HCT116 (cell line): ENCODE results near the gene PAPOLG. TPM values are rescaled to one million over a fixed set of nuclear protein-coding genes. Genes with fewer than 3 reads are reported as not detected.

Experiments used
- ATAC-seq: fragments of 200-7000 bp; cut with Tn5 transposase; 2 replicates; pipeline ENCODE4 v1.9.1; 2020; ENCODE audit warnings: mild to moderate bottlenecking, moderate library complexity
- BruUV-seq: library from RNA; stranded (reverse); fragments of 400-500 nt; replicated peaks from 2 replicates; lab custom pipeline; 2021; lab: Mats Ljungman, UMichigan
- CTCF ChIA-PET: fragments of 300-600 bp; sonication (Branson Sonifier 250); formaldehyde crosslinking; loops from one replicate; lab custom pipeline; 2021; ENCODE audit warnings: antibody characterized with exemption; lab: Charles Lee
- POLR2A ChIA-PET: fragments of 300-600, 350-600 bp; sonication (Branson Sonifier 250); formaldehyde crosslinking; loops from one replicate; lab custom pipeline; 2021; ENCODE audit warnings: antibody characterized with exemption; lab: Charles Lee
- RAD21 ChIA-PET, 2 experiments: fragments of 300-600 bp; sonication (Branson Sonifier 250); formaldehyde crosslinking; loops; one replicate each; lab custom pipeline; 2023; ENCODE audit warnings: low total read pairs in 2 of 2; ENCODE audit not compliant: uncharacterized antibody in 2 of 2, unreplicated experiment in 2 of 2, low non-redundant PET in 1 of 2; lab: Charles Lee
- DNase-seq: peaks from one replicate; pipeline ENCODE4 v3.0.0-alpha.2; 2010; ENCODE audit warnings: low read depth, low spot score
- H2AFZ ChIP-seq: fragments of 200-600 bp; shearing (Covaris generic), sonication (generic); 2 replicates; pipeline ENCODE4 v1.6.1; 2017; ENCODE audit warnings: low read depth, mixed run types, mixed read lengths, antibody characterized with exemption, low read length; ENCODE audit not compliant: poor library complexity, severe bottlenecking
- H3K27ac ChIP-seq: 2 replicates; pipeline ENCODE4 v1.5.1; 2012; ENCODE audit warnings: low read depth, low read length
- H3K27me3 ChIP-seq: fragments of 200-600 bp; sonication (generic); 2 replicates; pipeline ENCODE4 v1.6.1; 2016; ENCODE audit warnings: mixed run types, low read length, mixed read lengths; ENCODE audit not compliant: insufficient read depth
- H3K36me3 ChIP-seq, 2 experiments: fragments of 200-500 bp in 1 of 2; fragments of 200-600 bp in 1 of 2; sonication (Bioruptor generic) in 1 of 2; sonication (generic) in 1 of 2; 2 replicates each; pipeline versions ENCODE4 v1.5.1 to v1.6.1; 2014 to 2016; ENCODE audit warnings: low read length in 2 of 2, inconsistent platforms in 1 of 2, mixed read lengths in 1 of 2, mixed run types in 1 of 2; ENCODE audit not compliant: insufficient read depth in 2 of 2, control insufficient read depth in 1 of 2
- H3K4me1 ChIP-seq, 2 experiments: fragments of 200-600 bp in 1 of 2; sonication (generic) in 1 of 2; 2 replicates each; pipeline versions ENCODE4 v1.5.1 to v1.6.1; 2012 to 2017; ENCODE audit warnings: low read length in 2 of 2, inconsistent platforms in 1 of 2, mild to moderate bottlenecking in 1 of 2, mixed read lengths in 1 of 2, mixed run types in 1 of 2, moderate library complexity in 1 of 2; ENCODE audit not compliant: insufficient read depth in 2 of 2, control insufficient read depth in 1 of 2
- H3K4me2 ChIP-seq: fragments of 200-600 bp; sonication (generic); 2 replicates; pipeline ENCODE4 v1.6.1; 2017; ENCODE audit warnings: mixed run types, low read length, mixed read lengths
- H3K4me3 ChIP-seq, 2 experiments: fragments of 200-600 bp in 1 of 2; sonication (generic) in 1 of 2; replicated peaks in 1 of 2; 2 replicates each; pipeline ENCODE4 v1.5.1; 2011 to 2016; ENCODE audit warnings: low read length in 2 of 2, control low read depth in 1 of 2, low read depth in 1 of 2, mild to moderate bottlenecking in 1 of 2, mixed read lengths in 1 of 2, mixed run types in 1 of 2
- H3K79me2 ChIP-seq: fragments of 200-600 bp; sonication (generic); 2 replicates; pipeline ENCODE4 v1.6.1; 2017; ENCODE audit warnings: mild to moderate bottlenecking, mixed run types, low read length, moderate library complexity, mixed read lengths; ENCODE audit not compliant: insufficient read depth
- H3K9ac ChIP-seq: fragments of 200-600 bp; sonication (generic); 2 replicates; pipeline ENCODE4 v1.6.1; 2016; ENCODE audit warnings: low read length, mixed read lengths
- H3K9me2 ChIP-seq: fragments of 200-600 bp; sonication (generic), shearing (Covaris generic); 2 replicates; pipeline ENCODE4 v1.6.1; 2017; ENCODE audit warnings: mixed run types, mild to moderate bottlenecking, moderate library complexity; ENCODE audit not compliant: insufficient read depth
- H3K9me3 ChIP-seq, 2 experiments: fragments of 200-500 bp in 1 of 2; fragments of 200-600 bp in 1 of 2; sonication (Bioruptor generic) in 1 of 2; sonication (generic) in 1 of 2; 2 replicates each; pipeline ENCODE4 v1.6.1; 2014 to 2017; ENCODE audit warnings: low read length in 2 of 2, mixed read lengths in 2 of 2, inconsistent platforms in 1 of 2, low read depth in 1 of 2, mild to moderate bottlenecking in 1 of 2, mixed run types in 1 of 2, moderate library complexity in 1 of 2; ENCODE audit not compliant: control insufficient read depth in 1 of 2, insufficient read depth in 1 of 2
- H4K20me1 ChIP-seq: fragments of 200-600 bp; sonication (generic), shearing (Covaris generic); 2 replicates; pipeline ENCODE4 v1.6.1; 2017; ENCODE audit warnings: mixed run types, mild to moderate bottlenecking, moderate library complexity; ENCODE audit not compliant: insufficient read depth
- ATF3 ChIP-seq: IDR thresholded peaks from 2 replicates; pipeline ENCODE4 v1.6.1; 2012
- CEBPB ChIP-seq: IDR thresholded peaks from 2 replicates; pipeline ENCODE4 v1.6.1; 2012; ENCODE audit warnings: low read depth
- CTCF ChIP-seq, 3 experiments: fragments of 200-600 bp in 1 of 3; sonication (generic) in 1 of 3; IDR thresholded peaks in 2 of 3; conservative IDR thresholded peaks in 1 of 3; 2 replicates each; pipeline ENCODE4 v1.5.1; 2012 to 2017; ENCODE audit warnings: low read depth in 2 of 3, low read length in 2 of 3, antibody characterized with exemption in 1 of 3, borderline replicate concordance in 1 of 3, control low read depth in 1 of 3, mild to moderate bottlenecking in 1 of 3, mixed read lengths in 1 of 3, mixed run types in 1 of 3, moderate library complexity in 1 of 3; ENCODE audit not compliant: insufficient read depth in 1 of 3
- ELF1 ChIP-seq: IDR thresholded peaks from 2 replicates; pipeline ENCODE4 v1.6.1; 2012; ENCODE audit warnings: low read depth, borderline replicate concordance
- EZH2 ChIP-seq: fragments of 200-600 bp; sonication (generic); IDR thresholded peaks from 2 replicates; pipeline ENCODE4 v1.6.1; 2017; ENCODE audit warnings: antibody characterized with exemption, mixed run types
- EZH2phosphoT487 ChIP-seq: fragments of 200-600 bp; IDR thresholded peaks from 2 replicates; pipeline ENCODE4 v1.6.1; 2018; ENCODE audit warnings: antibody characterized with exemption, borderline replicate concordance
- POLR2A ChIP-seq: IDR thresholded peaks from 2 replicates; pipeline ENCODE4 v1.7.0; 2011; ENCODE audit warnings: borderline replicate concordance; ENCODE audit not compliant: insufficient read depth, insufficient read length; ENCODE audit errors: extremely low read depth
- POLR2AphosphoS5 ChIP-seq: IDR thresholded peaks from 2 replicates; pipeline ENCODE4 v1.6.1; 2011; ENCODE audit warnings: mild to moderate bottlenecking, low read depth, low read length, moderate library complexity
- RAD21 ChIP-seq: IDR thresholded peaks from 2 replicates; pipeline ENCODE4 v1.6.1; 2012; ENCODE audit warnings: low read depth, mild to moderate bottlenecking
- TCF7L2 ChIP-seq: IDR thresholded peaks from 2 replicates; pipeline ENCODE4 v1.7.0; 2011; ENCODE audit warnings: borderline replicate concordance, inconsistent platforms; ENCODE audit not compliant: insufficient read depth, insufficient read length; ENCODE audit errors: extremely low read depth
- ZFX ChIP-seq: fragments of 450-650 bp; IDR thresholded peaks from 2 replicates; pipeline ENCODE4 v1.6.1; 2017
- intact Hi-C: fragments of 100-400 bp; cut with micrococcal nuclease; formaldehyde crosslinking; loops from 2 replicates; pipeline ENCODE4 v1.10.0; 2022
- total RNA-seq: library from RNA; stranded (reverse); gene quantifications from one replicate; pipeline ENCODE4 v1.2.1, GENCODE V29; 2021; ENCODE audit not compliant: unreplicated experiment

PAPOLG gene
- total RNA-seq, 1 experiment from 2014 or later, result 13.2 TPM

- Histone ChIP-seq H3K27ac (no peak overlapping the region), H3K4me1 (no peaks in the 10 kb centered on the region), H3K36me3 (no peaks in the 10 kb centered on the region), H3K9me2 (no peaks in the 10 kb centered on the region), H3K27me3 (peaks cover 8% of the 10 kb centered on the region; the same call in 1 of the 2 replicates), H4K20me1 (no peaks in the 10 kb centered on the region), H3K9ac (no peak overlapping the region), H3K4me3 (no peak overlapping the region), H2AFZ (no peak overlapping the region)
- ChIA-PET RAD21 (no interaction called here), CTCF (no interaction called here)
- ATAC-seq (no peak), DNase-seq (no peak)
- no TSS peak for BruUV-seq
- intact Hi-C loops, result no loop called here
- TF ChIP-seq EZH2, result no peak
- TF ChIP-seq ZFX, result no peak
- no peak for TF ChIP-seq ELF1
- TF ChIP-seq POLR2AphosphoS5, result no peak
- no peak for TF ChIP-seq CTCF (IDR thresholded peaks at IDR 0.05 in 2 of 3, conservative IDR thresholded peaks at IDR 0.05 in 1 of 3; ENCODE audit: borderline replicate concordance in 1 of 3, insufficient read depth in 1 of 3, low read depth in 2 of 3, low read length in 2 of 3)
- TF ChIP-seq EZH2phosphoT487, result no peak
- TF ChIP-seq POLR2A, result no peak
- TF ChIP-seq CEBPB, result no peak
- TF ChIP-seq ATF3, result no peak
- TF ChIP-seq TCF7L2, result no peak
- no peak for TF ChIP-seq RAD21
- TF ChIP-seq, all 23 proteins: peak for 0
- no peak overlapping the region for H3K4me2 ChIP-seq
- POLR2A ChIA-PET, result no interaction called here
- H3K9me3 ChIP-seq, result no peaks in the 10 kb centered on the region
- H3K79me2 ChIP-seq, result no peaks in the 10 kb centered on the region
Measured at GRCh38 chr2:60834270-60834717, 78.2 kb downstream of the PAPOLG start.
